WTC11 (cell line): ENCODE results near the gene PARM1.

Experiments used
- CTCF ChIP-seq: fragments of 200-600 bp; IDR thresholded peaks from 2 replicates; pipeline ENCODE4 v1.8.0; 2022; ENCODE audit warnings: antibody characterized with exemption
- HMGXB4 ChIP-seq: sonication (generic); formaldehyde crosslinking; IDR thresholded peaks from 2 replicates; pipeline ENCODE4 v1.8.1; 2023; ENCODE audit warnings: mild to moderate bottlenecking, moderate library complexity, missing genetic modification reagents
- JUN ChIP-seq: sonication (generic); formaldehyde crosslinking; IDR thresholded peaks from 2 replicates; pipeline ENCODE4 v1.8.0; 2023; ENCODE audit warnings: mild to moderate bottlenecking, missing genetic modification reagents
- KAT7 ChIP-seq: sonication (generic); formaldehyde crosslinking; IDR thresholded peaks from 2 replicates; pipeline ENCODE4 v1.8.1; 2023; ENCODE audit warnings: missing genetic modification reagents, mild to moderate bottlenecking, borderline replicate concordance
- NR2C2 ChIP-seq: sonication (generic); formaldehyde crosslinking; IDR thresholded peaks from 2 replicates; pipeline ENCODE4 v1.8.0; 2022; ENCODE audit warnings: mild to moderate bottlenecking, missing genetic modification reagents
- SP1 ChIP-seq: sonication (generic); formaldehyde crosslinking; conservative IDR thresholded peaks from 2 replicates; pipeline ENCODE4 v1.8.1; 2022; ENCODE audit warnings: missing genetic modification reagents
- USF2 ChIP-seq: sonication (generic); formaldehyde crosslinking; IDR thresholded peaks from 2 replicates; pipeline ENCODE4 v1.8.1; 2023; ENCODE audit warnings: mild to moderate bottlenecking, missing genetic modification reagents, moderate library complexity
- ZBTB21 ChIP-seq: sonication (generic); formaldehyde crosslinking; IDR thresholded peaks from 2 replicates; pipeline ENCODE4 v1.8.1; 2023; ENCODE audit warnings: mild to moderate bottlenecking, missing genetic modification reagents, borderline replicate concordance
- ZNF138 ChIP-seq: sonication (generic); formaldehyde crosslinking; conservative IDR thresholded peaks from 2 replicates; pipeline ENCODE4 v1.8.1; 2022; ENCODE audit warnings: mild to moderate bottlenecking, moderate library complexity, missing genetic modification reagents
- ZNF532 ChIP-seq: fragments of 250-450 bp; sonication (Bioruptor Pico); IDR thresholded peaks from 2 replicates; pipeline ENCODE4 v1.9.0; 2021; ENCODE audit warnings: mild to moderate bottlenecking, borderline replicate concordance

- TF ChIP-seq ZBTB21 (CRISPR knock-in tag) (no peak), USF2 (CRISPR knock-in tag) (no peak), SP1 (CRISPR knock-in tag) (no peak), JUN (no peak), NR2C2 (CRISPR knock-in tag) (no peak), HMGXB4 (CRISPR knock-in tag) (no peak), ZNF532 (CRISPR knock-in tag) (no peak), CTCF (no peak), ZNF138 (CRISPR knock-in tag) (no peak), KAT7 (CRISPR knock-in tag) (no peak)
Observed at GRCh38 chr4:75001871-75002270, 69.0 kb downstream of the PARM1 start.
